ENCODE results near the gene EDN2.

The EDN2 gene

DNA sequence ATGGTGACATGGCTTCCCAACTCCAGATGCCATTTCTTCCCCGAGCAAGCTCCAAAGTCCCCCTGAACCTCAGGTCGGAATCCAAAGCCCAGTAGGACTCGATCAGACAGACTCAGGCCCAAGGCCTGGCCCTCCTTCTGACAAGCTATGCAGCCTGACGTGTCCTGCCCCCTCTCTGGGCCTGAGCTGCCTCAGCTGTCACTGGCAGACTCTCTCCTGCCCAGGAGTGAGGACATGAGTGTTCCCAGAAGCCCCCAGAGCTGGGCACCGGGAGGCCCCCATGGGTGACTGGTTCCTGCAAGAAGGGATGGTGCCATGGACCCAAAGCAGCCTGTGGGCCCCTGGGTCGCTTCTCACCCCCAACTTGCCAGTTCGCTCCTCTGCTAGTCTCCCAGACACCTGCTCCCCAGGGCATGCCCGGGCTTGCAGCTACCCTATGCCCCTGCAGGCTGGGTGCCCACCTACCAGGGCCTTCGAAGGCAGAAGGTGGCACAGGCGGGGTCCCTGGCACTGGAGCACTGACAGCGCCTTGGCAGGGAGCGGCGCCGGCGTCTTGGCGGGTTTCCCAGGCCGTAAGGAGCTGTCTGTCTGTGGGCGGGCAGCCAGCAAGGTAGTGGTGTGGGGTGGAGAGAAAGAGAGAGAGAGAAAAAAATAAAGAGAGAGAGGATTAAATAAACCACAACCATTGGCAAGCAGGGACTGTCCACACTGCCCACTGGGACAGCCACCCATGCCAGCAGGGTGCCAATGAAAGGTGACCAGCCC is 2.3 kb downstream of the EDN2 start:
- no peak for DNase-seq

DNA sequence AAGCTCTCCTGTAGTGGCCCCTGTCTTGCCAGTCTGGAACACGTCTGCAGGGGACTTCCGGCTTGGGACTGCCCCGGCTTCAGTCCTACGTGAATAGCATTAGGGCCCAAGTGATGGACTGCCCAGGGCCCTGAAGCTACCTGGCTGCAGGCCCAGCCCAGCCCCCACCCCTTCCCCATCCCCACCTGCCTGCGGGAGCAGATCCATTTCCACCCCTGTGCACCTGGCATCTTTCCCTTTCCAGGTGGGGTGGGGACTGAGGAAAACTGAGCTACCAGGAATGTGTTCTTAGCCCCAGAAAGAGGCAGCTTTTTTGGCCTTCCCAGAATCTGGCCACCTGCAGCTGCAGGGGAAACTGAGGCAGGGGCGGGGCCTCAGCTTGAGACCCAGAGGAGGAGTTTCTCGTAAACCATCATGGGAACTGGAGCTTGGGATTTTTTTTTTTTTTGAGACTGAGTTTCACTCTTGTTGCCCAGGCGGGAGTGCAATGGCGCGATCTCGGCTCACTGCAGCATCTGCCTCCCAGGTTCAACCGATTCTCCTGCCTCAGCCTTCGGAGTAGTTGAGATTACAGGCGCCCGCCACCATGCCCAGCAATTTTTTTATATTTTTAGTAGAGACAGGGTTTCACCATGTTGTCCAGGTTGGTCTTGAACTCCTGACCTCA is 3.2 kb downstream of the EDN2 start:
- DNase-seq: no peak

DNA sequence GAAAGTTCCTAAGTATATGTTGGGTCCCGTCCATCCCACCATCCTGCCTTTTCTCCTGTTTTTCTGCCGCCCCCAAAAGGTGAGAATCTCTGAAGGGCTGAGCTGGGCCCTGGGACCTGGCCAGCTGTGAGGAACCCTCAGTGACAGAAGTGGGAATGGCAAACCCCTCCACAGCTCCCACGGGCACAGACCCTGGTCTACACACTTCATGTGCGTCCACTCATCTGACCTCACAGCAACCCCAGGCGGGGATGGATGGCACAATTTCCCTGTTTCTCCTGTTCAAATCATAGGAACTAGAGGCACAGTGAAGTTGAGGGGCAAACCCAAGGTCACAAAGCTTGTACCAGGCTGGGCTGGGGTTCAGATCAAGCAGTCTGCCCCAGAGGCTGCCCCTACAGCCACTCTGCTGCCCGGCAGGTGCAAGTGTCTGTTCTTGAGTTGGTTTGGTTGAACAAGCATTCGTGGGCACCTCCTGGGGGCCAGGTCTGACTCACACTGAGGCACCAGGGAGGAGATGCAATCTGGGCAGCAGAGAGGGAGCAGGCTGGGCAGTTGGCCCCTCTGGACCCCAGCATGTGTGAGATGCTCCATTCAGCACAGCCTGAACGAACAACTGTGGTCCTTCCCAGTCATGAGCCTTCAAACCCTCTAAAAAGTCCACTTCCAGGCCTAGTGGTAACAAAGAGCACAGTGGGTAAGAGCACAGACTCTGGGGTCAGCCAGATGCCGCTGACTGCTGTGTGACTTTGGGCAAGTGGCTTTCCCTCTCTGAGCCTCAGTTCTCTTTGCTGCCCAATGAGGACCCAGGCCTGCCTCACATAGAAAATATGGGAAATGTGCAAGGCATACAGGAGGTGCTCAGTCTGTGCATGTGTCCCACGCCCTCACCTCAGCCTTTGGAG is 4.0 kb downstream of the EDN2 start:
- no peak for DNase-seq

- no peak for DNase-seq
Measured at GRCh38 chr1:41479808-41480160, 4.7 kb downstream of the EDN2 start.

GRCh38 chr1:41479000-41479807 is 5.3 kb downstream of the EDN2 start:
- DNase-seq: peak; percentile 67

GRCh38 chr1:41478118-41478748 is 6.2 kb downstream of the EDN2 start:
- no peak for DNase-seq

DNA sequence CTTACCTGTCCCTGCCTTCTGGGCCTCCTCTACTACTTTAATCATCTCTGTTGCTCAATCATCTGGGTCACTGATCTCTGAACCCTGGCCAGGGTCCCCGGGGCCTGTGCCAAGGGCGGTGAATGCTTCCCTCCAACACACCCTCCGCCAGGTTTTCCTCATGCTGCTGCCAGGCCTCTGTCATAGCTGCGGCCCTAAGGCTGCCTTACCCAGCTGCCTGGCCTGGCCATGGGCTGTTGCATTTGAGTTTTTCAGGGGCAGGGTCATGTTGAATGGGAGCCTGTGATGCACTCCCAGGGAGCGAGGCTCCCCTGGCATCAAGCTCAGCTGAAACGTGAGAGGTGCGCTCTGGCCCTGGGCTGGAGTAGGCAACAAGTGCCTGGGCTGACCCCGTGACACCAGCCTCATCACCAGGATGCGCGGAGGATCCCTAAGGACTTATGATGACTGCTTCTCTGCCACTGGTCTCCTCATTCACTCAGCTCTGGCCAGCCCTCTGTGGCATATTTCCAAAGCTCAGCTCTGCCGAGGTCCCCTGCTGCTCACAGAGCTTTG is 7.6 kb downstream of the EDN2 start:
- DNase-seq: no peak

DNA sequence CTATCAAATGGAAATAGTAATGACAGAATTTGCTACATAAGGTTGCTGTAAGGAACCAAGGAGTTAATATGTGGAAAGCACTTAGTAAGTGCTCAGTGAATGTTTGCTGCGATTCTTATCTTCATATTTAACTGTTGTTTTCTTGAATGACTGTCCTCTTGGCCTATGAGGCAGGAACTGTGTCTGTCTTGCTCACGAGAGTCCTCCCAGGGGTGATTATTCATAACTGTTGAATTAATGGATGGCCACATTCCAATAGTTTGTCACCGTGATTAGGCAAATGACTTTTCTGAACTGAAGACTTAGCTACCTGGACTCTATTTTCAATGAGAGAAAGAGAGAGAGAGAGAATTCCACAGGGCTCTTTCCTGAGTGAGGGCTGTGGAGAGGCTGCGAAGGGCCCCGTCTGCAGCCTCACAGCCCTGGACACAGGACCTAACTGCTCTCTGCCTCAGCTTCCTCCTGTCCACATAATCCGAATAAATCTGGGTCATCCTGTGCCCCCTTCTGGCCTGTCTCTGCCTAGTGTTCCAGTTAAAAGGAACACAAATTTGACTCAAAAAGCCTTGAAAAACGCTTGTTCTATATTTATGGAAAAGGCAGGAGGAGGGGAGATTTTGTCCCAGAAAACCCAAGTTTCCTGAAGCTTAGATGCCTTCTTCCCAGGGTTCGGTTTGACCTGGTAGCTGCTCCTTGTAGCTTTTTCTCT is 8.5 kb downstream of the EDN2 start:
- no peak for DNase-seq

GRCh38 chr1:41475346-41475745 is 9.1 kb downstream of the EDN2 start:
- DNase-seq: no peak

GRCh38 chr1:41474490-41475271 is 9.8 kb downstream of the EDN2 start:
- peak; percentile 87 for DNase-seq

GRCh38 chr1:41473738-41474362 is 10.6 kb downstream of the EDN2 start:
- no peak for DNase-seq

- no peak for DNase-seq
Measured at GRCh38 chr1:41471658-41472057, 12.8 kb downstream of the EDN2 start.

GRCh38 chr1:41469706-41470105 is 14.8 kb downstream of the EDN2 start:
- DNase-seq: no peak

- DNase-seq: no peak
Measured at GRCh38 chr1:41468122-41468762, 16.2 kb downstream of the EDN2 start.

DNA sequence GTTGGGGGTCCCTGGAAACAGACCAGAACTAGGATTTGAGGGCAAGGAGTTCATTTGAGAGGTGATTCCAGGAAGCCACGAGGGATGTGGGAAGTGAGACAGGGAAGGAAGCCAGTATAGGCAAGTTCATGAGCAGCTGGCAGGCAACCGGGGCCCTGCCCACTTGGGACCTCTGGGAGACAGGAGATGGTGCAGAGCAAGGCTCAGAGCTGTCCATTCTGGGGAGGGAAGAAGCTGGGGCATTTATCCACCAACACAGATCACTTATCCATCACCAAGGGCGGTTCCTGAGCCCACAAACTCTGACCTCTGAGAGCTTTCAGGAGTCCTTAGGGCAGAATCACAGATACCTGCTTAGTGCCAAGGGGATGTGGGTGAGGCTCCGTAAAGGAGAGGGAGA is 16.8 kb downstream of the EDN2 start:
- no peak for DNase-seq

DNA sequence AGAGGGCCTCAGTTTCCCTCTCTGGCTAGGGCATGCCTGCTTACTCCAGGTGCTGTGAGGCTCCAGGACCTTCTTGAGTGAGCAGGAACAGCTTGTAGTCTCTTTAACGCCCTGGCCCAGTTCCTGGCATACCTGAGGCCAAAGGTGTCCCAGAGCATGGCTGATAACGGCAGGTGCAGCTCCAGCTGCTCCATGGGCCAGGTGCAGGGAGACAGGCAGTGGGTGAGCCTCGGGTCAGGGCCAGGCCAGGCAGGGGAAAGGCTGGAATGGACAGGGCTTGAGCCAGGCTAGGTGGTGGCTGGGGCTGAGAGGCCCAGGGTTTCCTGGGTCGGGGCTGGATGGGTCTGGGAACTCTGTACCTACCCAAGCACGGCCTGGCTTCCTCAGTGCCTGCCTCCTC is 18.3 kb downstream of the EDN2 start:
- DNase-seq: no peak

DNA sequence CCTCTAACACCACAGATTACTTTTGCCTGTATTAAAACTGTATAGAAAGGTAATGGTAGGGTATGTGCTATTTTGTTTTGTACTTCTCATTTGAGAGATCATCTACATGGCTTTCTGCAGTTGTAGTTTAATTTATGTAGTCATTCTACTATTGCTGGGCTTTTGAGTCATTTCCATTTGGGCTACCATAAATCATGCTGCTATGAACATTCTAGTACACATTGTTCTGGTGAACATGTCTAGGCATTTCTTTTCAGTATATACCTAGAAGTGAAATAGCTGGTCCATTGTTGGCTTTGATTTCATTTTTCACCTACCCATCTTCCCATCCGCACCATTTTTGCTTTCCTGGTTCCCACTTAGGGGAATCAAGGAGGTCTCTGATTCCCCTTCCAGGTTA is 18.7 kb downstream of the EDN2 start:
- no peak for DNase-seq

DNA sequence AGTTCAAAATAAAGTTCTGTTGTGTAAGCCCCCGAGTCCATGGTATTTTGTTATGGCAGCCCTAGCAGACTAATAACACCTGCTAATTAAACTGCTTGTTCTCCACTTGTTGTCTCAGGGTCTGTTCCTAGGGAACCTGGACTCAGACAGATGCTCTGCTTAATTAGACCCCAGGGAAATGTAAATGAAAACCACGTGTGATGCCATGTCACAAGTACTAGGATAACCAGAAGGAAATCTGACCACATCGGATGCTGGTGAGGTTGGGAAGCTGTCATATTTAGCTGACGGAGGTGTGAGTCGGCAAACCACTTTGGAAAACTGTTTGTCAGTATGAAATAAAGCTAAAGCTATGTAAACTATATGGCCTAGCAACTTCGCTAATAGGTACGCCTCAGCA is 19.6 kb downstream of the EDN2 start:
- DNase-seq: no peak

GRCh38 chr1:41463516-41463915 is 21.0 kb downstream of the EDN2 start:
- no peak for DNase-seq

DNA sequence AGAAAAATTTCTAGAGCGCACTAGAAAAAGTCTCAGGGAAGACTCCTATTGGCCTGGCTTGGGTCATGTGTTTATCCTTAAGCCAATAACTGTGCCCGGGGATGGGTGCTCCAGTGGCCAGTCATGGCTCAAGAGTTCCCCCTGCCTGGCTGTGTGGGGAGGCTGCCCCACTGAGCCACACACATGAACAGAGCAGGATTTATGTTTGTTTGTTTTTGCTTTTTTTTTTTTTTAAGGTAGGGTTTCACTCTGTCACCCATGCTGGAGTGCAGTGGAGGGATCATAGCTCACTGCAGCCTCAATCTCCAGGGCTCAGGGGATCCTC is 21.8 kb downstream of the EDN2 start:
- no peak for DNase-seq

Data from left hindlimb (tissue), 1 donor.